Progenitor cell of endocrine pancreas (in vitro differentiated cells): Measurements from ENCODE around the gene RALGAPB. TPM values are rescaled to one million over a fixed set of nuclear protein-coding genes. Genes with fewer than 3 reads are reported as not detected.

Experiments
- DNase-seq: peaks from one replicate; pipeline ENCODE4 v3.0.0; 2021; ENCODE audit warnings: low spot score; ENCODE audit not compliant: unreplicated experiment
- H3K27ac Mint-ChIP-seq: 2 replicates; pipeline ENCODE4 v1.8.0; 2021; ENCODE audit warnings: mild to moderate bottlenecking, moderate library complexity, mixed read lengths
- H3K27me3 Mint-ChIP-seq: 2 replicates; pipeline ENCODE4 v1.8.0; 2021; ENCODE audit warnings: mixed read lengths
- H3K36me3 Mint-ChIP-seq: 2 replicates; pipeline ENCODE4 v1.8.0; 2022; ENCODE audit warnings: mixed read lengths; ENCODE audit not compliant: insufficient read depth
- H3K4me1 Mint-ChIP-seq: 2 replicates; pipeline ENCODE4 v1.8.0; 2021; ENCODE audit warnings: low read depth, mixed read lengths
- H3K4me3 Mint-ChIP-seq: 2 replicates; pipeline ENCODE4 v1.8.0; 2021; ENCODE audit warnings: low read depth, mild to moderate bottlenecking, moderate library complexity, mixed read lengths
- H3K9me3 Mint-ChIP-seq: 2 replicates; pipeline ENCODE4 v1.8.0; 2021; ENCODE audit warnings: low read depth, mixed read lengths
- CTCF ChIP-seq: fragments of 200-600 bp; sonication (generic); IDR thresholded peaks from one replicate; pipeline ENCODE4 v1.5.0; 2021; ENCODE audit warnings: antibody characterized with exemption, mild to moderate bottlenecking; ENCODE audit not compliant: unreplicated experiment
- total RNA-seq: library from RNA; stranded (reverse); gene quantifications from 2 replicates; pipeline ENCODE4 v1.2.1, GENCODE V29; 2021

Gene RALGAPB
- total RNA-seq, 1 donor from 2014 or later: 42.3 TPM

GRCh38 chr20:38599410-38599882 is 126.8 kb downstream of the RALGAPB start:
- DNase-seq: no peak
- no peaks in the 10 kb centered on the region for H3K4me1 Mint-ChIP-seq
- no peak for TF ChIP-seq CTCF
- H3K27me3 Mint-ChIP-seq: peaks cover 57% of the 10 kb centered on the region
- no peak overlapping the region for H3K27ac Mint-ChIP-seq
- H3K4me3 Mint-ChIP-seq: no peak overlapping the region
- H3K9me3 Mint-ChIP-seq: no peaks in the 10 kb centered on the region
- no peaks in the 10 kb centered on the region for H3K36me3 Mint-ChIP-seq

- Mint-ChIP-seq H3K36me3 (no peaks in the 10 kb centered on the region), H3K4me3 (no peak overlapping the region), H3K4me1 (peaks cover 3% of the 10 kb centered on the region), H3K9me3 (no peaks in the 10 kb centered on the region), H3K27ac (no peak overlapping the region), H3K27me3 (peaks cover 57% of the 10 kb centered on the region)
- no peak for DNase-seq
- no peak for TF ChIP-seq CTCF
Observed at GRCh38 chr20:38600057-38600456, 127.4 kb downstream of the RALGAPB start.

- DNase-seq: no peak
Observed at GRCh38 chr20:38601216-38602184, 128.9 kb downstream of the RALGAPB start, which contains the start of gene ARHGAP40. Gene ARHGAP40, plus strand, starts transcription at chr20:38601809.

GRCh38 chr20:38602185-38602581 is 129.5 kb downstream of the RALGAPB start:
- H3K4me3 Mint-ChIP-seq: no peak overlapping the region
- no peak for TF ChIP-seq CTCF
- no peaks in the 10 kb centered on the region for H3K36me3 Mint-ChIP-seq
- H3K27me3 Mint-ChIP-seq: peaks cover 59% of the 10 kb centered on the region
- H3K27ac Mint-ChIP-seq: no peak overlapping the region
- H3K4me1 Mint-ChIP-seq: peaks cover 4% of the 10 kb centered on the region
- no peaks in the 10 kb centered on the region for H3K9me3 Mint-ChIP-seq
- no peak for DNase-seq

More at GRCh38 chr20:38601216-38602184, 128.9 kb downstream of the RALGAPB start, which contains the start of gene ARHGAP40:
- Mint-ChIP-seq H3K4me1 (peaks cover 4% of the 10 kb centered on the region), H3K36me3 (no peaks in the 10 kb centered on the region), H3K27me3 (peaks cover 59% of the 10 kb centered on the region), H3K27ac (no peak within 1 kb of the TSS), H3K9me3 (no peaks in the 10 kb centered on the region), H3K4me3 (no peak within 1 kb of the TSS)
- TF ChIP-seq CTCF: peak; percentile 38

GRCh38 chr20:38603286-38603685 is 130.6 kb downstream of the RALGAPB start:
- Mint-ChIP-seq H3K4me3 (no peak overlapping the region), H3K27ac (no peak overlapping the region), H3K27me3 (peaks cover 57% of the 10 kb centered on the region), H3K36me3 (no peaks in the 10 kb centered on the region), H3K4me1 (peaks cover 4% of the 10 kb centered on the region), H3K9me3 (no peaks in the 10 kb centered on the region)
- TF ChIP-seq CTCF: no peak
- no peak for DNase-seq
